Prostate gland (tissue), 2 donors: Measurements from ENCODE around the gene ITM2C.

Experiments used
- CTCF ChIP-seq, 4 experiments: fragments of 200-600 bp in 2 of 4; fragments of 450-650 bp in 2 of 4; sonication (generic) in 2 of 4; IDR thresholded peaks; 1 replicate in 3 of 4; 2 replicates in 1 of 4; pipeline ENCODE4 v1.5.1; 2016 to 2019; ENCODE audit warnings: antibody characterized with exemption in 4 of 4, mild to moderate bottlenecking in 2 of 4, moderate library complexity in 2 of 4
- POLR2A ChIP-seq: fragments of 450-650 bp; IDR thresholded peaks from one replicate; pipeline ENCODE4 v1.6.1; 2016; ENCODE audit warnings: antibody characterized with exemption, mild to moderate bottlenecking
- POLR2AphosphoS5 ChIP-seq: sonication (generic); formaldehyde crosslinking; IDR thresholded peaks from one replicate; pipeline ENCODE4 v1.6.1; 2017; ENCODE audit warnings: antibody characterized with exemption

GRCh38 chr2:230864605-230865306 is at the start of gene ITM2C:
- TF ChIP-seq POLR2A (peak; percentile 48), POLR2AphosphoS5 (peak; percentile 18), CTCF (IDR thresholded peaks at IDR 0.05) (peak in 3 of 4 experiments; percentile 25 to 43 (median 36))
